HG03159 (cell line): ENCODE results near the gene SHISAL1.
"Not testable (repeated sequence)": the region's sequence is repeated elsewhere in the genome, so short reads cannot be mapped to it uniquely, and the experiment has no call there.

Experiments used
- ATAC-seq: cut with Tn5 transposase; IDR thresholded peaks from one replicate; pipeline ENCODE4 v1.9.1; 2021; ENCODE audit warnings: mild to moderate bottlenecking, moderate library complexity; ENCODE audit not compliant: unreplicated experiment

Gene SHISAL1

GRCh38 chr22:44244265-44244822 lies 68.4 kb downstream of the SHISAL1 start:
- ATAC-seq, result no peak

- no peak for ATAC-seq
Measured at GRCh38 chr22:44243761-44244160, 69.0 kb downstream of the SHISAL1 start.

GRCh38 chr22:44242946-44243724 lies 69.6 kb downstream of the SHISAL1 start:
- no peak for ATAC-seq

- not testable (repeated sequence) for ATAC-seq
Measured at GRCh38 chr22:44241121-44241520, 71.6 kb downstream of the SHISAL1 start.

- ATAC-seq, result no peak
Measured at GRCh38 chr22:44237290-44237689, 75.5 kb downstream of the SHISAL1 start.

- ATAC-seq, result not testable (repeated sequence)
Measured at GRCh38 chr22:44234372-44234771, 78.4 kb downstream of the SHISAL1 start.

GRCh38 chr22:44231233-44231632 lies 81.5 kb downstream of the SHISAL1 start:
- ATAC-seq, result no peak

- no peak for ATAC-seq
Measured at GRCh38 chr22:44229809-44230208, 82.9 kb downstream of the SHISAL1 start.

- no peak for ATAC-seq
Measured at GRCh38 chr22:44229331-44229730, 83.4 kb downstream of the SHISAL1 start.

GRCh38 chr22:44225812-44226211 lies 86.9 kb downstream of the SHISAL1 start:
- no peak for ATAC-seq

- no peak for ATAC-seq
Measured at GRCh38 chr22:44225091-44225689, 87.6 kb downstream of the SHISAL1 start.

- no peak for ATAC-seq
Measured at GRCh38 chr22:44224166-44224565, 88.6 kb downstream of the SHISAL1 start.

- no peak for ATAC-seq
Measured at GRCh38 chr22:44221710-44222475, 90.9 kb downstream of the SHISAL1 start.

GRCh38 chr22:44220727-44221680 lies 91.7 kb downstream of the SHISAL1 start:
- ATAC-seq, result no peak

- no peak for ATAC-seq
Measured at GRCh38 chr22:44219101-44219870, 93.5 kb downstream of the SHISAL1 start.

GRCh38 chr22:44218071-44218470 lies 94.7 kb downstream of the SHISAL1 start:
- no peak for ATAC-seq

- ATAC-seq, result no peak
Measured at GRCh38 chr22:44217346-44217745, 95.4 kb downstream of the SHISAL1 start.

GRCh38 chr22:44215287-44215686 lies 97.5 kb downstream of the SHISAL1 start:
- ATAC-seq, result no peak

GRCh38 chr22:44214764-44215163 lies 98.0 kb downstream of the SHISAL1 start:
- no peak for ATAC-seq

GRCh38 chr22:44214187-44214586 lies 98.6 kb downstream of the SHISAL1 start:
- ATAC-seq, result no peak
